ENCODE data around the gene PAN3.
"Not testable (repeated sequence)": the region's sequence is repeated elsewhere in the genome, so short reads cannot be mapped to it uniquely, and the experiment has no call there.

PAN3 gene, protein sequence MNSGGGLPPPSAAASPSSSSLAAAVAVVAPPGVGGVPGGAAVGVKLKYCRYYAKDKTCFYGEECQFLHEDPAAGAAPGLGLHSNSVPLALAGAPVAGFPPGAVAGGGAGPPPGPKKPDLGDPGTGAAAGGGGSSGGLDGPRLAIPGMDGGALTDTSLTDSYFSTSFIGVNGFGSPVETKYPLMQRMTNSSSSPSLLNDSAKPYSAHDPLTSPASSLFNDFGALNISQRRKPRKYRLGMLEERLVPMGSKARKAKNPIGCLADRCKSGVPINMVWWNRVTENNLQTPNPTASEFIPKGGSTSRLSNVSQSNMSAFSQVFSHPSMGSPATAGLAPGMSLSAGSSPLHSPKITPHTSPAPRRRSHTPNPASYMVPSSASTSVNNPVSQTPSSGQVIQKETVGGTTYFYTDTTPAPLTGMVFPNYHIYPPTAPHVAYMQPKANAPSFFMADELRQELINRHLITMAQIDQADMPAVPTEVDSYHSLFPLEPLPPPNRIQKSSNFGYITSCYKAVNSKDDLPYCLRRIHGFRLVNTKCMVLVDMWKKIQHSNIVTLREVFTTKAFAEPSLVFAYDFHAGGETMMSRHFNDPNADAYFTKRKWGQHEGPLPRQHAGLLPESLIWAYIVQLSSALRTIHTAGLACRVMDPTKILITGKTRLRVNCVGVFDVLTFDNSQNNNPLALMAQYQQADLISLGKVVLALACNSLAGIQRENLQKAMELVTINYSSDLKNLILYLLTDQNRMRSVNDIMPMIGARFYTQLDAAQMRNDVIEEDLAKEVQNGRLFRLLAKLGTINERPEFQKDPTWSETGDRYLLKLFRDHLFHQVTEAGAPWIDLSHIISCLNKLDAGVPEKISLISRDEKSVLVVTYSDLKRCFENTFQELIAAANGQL

DNA sequence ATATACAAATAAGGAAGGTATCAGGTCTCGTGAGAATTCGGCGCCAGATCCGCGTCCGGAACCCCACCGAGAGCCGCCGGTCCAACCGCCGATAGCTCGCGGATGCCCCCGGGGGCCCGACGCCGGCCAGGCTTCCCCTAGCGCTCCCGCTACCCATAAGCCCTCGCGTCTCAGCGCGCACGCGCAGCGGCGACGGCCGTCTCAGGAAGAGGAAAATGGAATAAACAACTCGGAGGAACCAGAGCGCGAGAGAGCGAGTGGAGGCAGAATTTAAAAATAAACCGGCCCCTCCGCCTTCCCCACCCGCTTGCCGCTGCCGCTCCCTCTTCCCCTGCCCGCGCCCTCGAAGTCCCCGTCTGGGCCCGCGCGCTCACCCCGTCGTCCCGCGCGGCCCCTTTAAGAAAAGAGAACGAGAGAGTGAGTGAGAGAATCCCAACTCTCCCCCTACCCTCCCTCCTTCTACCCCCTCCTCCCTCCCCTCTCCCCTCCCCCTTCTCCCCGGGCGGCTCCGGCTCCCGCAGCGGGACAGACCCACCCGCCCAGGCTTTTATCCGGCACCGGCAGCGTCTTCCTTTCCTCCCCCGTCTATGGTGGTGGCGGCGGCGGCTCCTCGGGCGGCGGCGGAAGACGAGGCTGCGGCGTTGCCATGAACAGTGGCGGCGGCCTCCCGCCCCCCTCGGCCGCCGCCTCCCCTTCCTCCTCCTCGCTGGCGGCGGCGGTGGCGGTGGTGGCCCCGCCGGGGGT, at the start of gene PAN3:
Gene PAN3 (plus strand): TSS at position 534 of the 744 bp plus-strand sequence. CDS start 113 bp downstream, at position 647.
- DNase-seq, result peak; percentile 91

DNA sequence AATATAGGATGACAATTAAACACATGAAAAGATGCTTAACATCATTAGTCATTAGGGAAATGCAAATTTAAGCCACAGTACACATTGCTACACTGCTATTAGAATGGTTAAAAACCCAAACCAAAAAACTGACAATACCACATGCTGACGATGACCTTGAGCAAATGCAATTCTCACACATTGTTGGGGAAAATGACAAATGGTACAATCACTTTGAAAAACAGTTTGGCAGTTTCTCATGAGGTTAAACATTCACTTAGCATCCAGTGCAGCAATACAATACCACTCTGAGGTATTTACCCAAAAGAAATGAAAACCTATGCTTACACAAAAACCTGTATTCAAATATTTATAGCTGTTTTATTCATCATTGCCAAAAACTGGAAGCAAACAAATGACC, 49.3 kb upstream of the PAN3 start:
- no peak for DNase-seq

DNA sequence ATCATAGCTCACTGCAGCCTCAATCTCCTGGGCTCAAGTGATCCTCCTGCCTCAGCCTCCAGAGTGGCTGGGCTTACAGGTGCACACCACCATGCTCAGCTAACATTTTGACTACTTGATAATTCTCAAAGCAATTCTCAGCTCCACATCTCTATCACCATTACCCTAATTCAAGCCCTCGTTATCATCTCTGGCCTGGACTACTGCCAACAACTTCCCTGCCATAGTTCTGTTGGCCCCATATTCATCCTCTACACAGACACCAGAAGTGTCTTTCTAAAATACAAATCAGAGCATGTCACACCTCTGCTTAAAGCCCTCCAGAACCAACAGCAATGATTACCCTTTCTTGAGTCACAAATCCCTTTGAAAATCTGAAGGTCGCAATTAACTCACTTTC, 45.9 kb upstream of the PAN3 start:
- DNase-seq, result no peak

DNA sequence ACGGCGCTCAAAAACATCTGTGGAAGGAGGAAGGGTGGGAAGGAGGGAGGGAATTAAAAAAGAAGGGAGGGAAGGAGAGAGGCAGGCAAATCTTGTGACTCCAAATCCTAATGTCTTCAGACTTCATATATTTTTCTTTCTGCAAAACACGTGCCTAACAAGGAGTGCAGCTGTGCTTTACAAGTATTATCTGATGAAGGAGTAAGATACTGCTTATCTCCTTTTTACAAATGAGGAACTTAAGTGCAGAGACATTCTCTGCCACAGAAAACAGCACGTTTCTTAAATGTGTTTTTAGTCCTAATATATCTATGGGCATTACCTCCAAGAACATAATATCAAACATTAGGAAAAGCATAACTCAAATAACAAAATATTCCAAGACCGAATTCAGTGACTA, 44.5 kb upstream of the PAN3 start:
- no peak for DNase-seq

DNA sequence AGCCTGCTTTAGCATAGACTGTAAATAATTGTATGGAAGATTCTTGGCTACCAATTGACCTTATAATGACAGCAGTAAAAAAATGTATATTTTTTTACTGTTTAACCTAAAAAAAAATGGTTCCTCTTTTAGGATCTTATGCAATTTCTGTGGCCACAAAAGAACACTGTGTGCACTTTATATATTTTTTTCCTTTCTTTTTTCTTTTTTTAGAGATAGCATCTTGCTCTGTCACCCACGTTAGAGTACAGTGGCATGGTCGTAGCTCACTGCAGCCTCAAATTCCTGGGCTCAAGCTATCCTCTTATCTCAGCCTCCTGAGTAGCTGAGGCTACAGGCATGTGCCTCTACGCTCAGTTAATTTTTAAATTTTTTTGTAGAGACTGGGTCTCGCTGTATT, 44.0 kb upstream of the PAN3 start:
- DNase-seq, result no peak

DNA sequence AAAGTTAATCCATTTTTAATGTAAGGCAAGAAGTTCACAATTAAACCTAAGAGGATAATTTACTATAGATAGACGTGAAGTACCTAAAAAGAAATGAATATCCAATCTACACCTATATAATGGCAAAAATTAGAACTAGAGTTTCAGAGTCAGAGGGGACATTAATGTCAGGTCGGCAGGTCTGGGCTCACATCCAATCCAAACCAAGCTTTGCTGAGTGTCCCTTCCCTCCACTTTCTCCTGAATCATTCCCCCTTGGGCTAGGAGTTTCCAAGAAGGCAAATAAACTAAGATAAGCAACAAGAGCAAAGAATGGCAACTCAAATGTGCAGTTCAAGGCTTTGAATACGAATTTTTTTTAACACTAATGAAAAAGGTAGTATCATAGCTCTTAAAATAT, 40.8 kb upstream of the PAN3 start:
- no peak for DNase-seq

DNA sequence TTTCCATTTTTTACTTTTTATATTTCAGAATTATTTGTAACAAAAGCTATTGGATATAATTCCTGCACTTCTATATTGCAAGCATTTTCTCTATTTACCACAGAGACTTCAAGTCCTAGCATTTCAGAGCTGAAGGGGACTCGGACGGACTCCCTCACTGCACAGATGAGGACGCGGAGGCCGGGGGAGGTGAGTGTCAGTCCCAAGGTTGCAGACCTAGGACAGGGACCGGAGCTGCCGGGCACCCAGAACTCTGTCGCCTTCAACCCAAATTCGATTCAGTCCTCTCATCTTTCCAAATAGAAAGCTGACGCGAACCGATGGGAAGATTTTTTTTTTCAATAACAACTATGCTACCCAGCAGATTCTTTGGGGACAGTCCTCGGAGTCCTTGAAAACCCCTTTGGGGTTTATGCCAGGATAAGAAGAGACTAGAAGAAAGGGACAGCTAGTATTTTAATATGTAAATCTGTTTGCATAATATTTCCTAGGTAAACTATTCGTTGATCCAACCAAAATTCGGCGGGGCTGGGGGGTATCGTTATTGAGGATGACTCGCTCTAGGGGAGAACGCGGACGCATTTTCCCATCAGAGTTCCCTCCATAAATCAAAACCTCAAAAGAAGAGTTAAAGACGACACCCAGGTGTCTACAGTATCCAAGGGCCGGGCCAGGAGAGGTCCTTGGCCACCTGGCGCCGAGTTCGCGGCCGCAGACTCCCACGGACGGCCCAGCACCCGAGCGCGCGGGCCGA, 38.8 kb upstream of the PAN3 start:
- no peak for DNase-seq

DNA sequence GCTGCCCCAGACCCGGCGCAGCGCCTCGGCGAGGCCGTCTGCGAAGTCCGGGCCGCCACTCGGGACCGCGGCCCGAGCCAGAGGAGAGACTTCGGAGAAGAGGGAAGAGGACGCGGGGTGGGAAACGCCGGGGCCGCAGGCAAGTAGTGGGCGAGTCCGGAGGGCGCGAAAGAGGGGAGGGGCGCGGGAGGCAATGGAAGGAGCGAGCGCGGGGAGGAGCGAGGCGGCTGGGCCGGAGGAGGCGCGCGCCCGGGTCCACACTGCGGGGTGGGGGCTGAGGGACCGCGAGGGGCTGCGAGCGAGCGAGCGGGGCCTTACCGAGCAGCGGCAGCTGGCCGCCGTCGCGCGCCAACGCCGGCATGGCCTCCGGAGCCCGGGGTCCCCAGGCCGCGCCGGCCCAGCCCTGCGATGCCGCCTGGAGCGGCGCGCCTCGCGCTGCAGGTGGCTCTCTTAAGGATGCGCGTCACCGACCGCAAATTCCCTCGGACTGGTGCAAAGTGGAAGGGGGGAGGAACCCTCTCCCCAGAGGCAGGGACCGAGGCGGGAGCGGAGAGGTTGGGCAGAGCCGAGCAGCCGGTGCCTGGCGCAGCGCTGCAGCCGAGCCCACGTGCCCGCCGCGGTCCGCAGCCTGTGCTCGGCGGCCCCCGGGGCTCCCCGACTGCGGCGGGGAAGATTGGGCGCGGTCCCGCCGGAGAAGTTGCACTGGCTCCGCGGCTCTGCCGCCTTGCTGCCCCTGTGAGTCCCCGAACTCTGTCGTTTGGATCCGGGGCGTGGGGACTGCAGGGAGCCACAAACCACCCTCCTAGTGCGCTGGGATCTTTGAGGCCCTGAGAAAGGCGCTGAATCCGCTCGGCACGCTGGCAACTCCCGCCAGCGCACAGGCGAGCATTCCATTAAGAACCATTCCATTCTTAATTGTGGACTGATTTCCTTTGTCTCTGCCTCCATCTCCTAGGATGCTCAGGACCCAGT, 37.9 kb upstream of the PAN3 start, which contains the start of gene FLT3:
Gene FLT3 (minus strand): TSS at position 427 of the 972 bp plus-strand sequence. CDS start 66 bp downstream, at position 361.
- DNase-seq, result peak; percentile 19

DNA sequence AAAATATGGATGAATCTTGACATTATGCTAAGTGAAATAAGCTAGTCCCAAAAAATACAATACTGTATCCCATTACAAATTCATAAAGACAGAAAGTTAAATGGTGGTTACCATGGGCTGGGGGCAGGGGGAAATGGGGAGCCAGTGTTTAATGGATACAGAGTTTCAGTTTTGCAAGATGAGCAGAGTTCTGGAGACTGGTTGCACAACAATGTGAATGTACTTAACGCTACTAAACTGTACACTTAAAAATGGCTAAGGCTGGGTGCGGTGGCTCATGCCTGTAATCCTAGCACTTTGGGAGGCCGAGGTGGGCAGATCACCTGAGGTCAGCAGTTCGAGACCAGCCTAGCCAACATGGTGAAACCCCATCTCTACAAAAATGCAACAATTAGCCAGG, 36.5 kb upstream of the PAN3 start:
- not testable (repeated sequence) for DNase-seq

DNA sequence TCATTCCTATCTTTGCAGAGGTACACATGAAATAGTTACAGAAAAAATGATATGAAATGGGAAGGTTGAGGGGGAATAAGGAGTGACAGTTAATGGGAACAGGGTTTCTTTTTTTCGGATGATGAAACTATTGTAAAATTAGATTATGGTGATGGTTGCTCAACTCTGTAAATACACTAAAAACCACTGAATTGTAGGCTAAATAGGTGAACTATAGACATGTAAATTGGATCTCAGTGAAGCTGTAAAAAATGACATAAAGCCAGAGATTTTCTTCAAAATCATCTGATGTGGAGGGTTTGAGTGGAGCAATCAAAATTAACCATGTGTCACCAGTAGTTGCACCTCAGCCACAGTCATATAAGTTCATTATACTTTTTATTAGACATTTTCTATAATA, 31.4 kb upstream of the PAN3 start:
- DNase-seq, result no peak

DNA sequence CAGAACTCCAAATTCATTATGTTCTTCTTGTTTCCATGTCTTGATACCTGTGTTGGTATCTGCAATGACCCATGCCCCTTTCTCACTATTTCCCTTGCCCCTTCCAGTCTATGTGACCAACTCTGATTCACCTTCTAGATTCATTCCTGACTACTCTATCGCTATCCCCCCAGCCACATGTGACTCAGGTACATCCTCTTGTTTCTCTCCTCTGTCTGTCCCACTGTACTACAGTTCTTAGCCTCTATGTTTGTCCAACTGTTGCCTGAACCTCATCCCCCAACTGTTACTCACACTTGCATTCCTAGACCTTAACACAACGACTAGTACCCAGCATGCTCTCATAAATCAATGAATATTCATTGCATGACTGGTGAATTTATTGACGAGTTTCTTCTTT, 27.9 kb upstream of the PAN3 start:
- no peak for DNase-seq

DNA sequence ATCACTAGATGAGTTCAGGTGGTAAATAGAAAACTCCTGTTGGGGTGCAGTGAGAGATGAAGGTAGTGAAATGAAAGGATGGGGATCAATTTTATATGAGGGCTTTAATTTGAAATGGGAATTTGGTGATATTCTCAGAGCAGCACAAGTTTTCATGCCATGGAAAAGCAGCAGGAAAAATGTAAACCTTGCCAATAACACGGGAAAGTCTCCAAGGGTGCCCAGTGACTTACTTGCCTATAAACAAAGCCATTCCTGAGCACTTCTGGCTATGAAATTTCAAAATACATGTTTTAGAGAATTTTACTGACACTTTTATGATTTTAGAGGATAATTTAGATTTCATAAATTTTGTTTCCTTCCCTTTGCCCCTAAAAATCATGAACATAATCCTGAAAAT, 21.6 kb upstream of the PAN3 start:
- DNase-seq, result no peak

DNA sequence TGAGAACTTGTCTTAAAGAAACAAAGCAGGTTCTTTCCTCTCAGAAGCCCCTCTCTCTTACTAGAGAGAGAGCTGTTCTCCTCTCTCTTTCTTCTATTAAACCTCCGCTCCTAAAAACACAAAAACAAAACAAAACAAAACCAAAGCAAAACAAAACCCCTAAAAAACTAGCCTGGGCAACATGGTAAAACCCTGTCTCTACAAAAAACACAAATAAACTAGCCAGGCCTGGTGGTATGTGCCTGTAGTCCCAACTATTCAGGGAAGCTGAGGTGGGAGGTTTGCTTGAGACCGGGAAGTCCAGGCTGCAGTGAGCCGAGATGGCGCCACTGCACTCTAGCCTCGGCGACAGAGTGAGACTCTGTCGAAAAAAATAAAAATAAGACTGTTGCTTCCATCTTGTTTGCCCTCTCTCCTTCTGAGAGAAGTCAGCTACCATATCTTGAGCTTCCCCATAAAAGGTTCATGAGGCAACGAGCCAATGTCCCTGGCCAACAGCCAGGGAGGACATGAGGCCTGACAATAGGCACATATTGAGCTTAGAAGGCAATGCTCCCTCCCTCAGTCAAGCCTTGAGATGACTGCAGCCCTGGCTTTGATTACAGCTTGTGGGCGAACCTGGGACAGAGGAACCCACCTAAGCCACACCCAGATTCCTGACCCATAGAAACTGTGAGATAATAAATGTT, 20.5 kb upstream of the PAN3 start:
- DNase-seq, result no peak

DNA sequence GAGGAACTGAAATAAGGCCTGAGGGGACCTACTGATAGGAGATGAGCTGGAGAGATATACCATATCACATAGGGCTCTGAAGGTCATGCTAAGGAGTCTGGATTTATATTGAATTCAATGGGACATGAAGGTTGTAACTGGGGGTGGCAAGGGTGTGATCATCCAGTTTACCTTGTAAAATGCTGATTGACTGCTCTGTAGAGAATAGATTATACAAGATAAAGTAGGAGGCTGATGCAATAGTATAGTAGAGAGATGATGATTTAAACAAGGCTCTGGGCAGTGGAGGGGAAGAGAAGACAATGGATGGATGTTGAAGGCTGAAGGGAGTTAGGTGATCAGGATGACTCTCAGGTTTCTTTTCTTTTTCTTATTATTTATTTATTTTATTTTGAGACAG, 18.0 kb upstream of the PAN3 start:
- DNase-seq, result no peak

DNA sequence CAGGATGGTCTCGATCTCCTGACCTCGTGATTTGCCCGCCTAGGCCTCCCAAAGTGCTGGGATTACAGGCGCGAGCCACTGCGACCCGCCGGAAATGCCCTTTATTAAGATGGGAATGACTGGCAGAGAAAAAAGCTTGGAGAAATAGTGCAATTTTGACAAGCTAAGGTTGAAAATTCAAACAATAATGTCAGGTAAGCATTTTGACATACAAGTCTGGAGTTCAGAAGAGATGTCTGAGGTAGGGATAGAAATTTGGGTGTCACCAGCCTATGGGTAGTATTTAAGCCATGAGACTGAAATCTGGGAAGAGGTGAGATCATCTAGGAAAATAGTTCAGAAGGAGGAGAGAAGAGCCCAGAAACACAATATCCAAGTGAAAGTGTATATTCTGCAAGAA, 17.1 kb upstream of the PAN3 start:
- no peak for DNase-seq

DNA sequence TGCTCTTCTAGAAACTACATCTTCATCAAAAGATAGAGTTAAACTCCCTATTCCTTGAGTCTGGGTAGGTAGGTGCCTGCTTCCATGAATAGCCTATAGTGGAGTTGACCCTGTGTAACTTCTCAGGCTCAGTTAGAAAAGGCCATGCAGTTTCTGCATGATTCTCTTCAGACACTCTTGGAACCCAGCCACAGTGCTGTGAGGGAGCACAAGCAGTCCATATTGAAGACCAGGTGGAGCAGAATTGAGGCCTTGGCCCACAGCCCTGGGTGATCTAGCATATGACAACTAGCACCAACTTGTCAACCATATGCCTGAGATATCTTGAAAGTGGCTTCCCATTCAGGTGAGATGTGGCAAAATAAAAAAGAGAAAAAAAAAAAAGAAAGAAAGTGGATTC, 10.3 kb upstream of the PAN3 start:
- no peak for DNase-seq

DNA sequence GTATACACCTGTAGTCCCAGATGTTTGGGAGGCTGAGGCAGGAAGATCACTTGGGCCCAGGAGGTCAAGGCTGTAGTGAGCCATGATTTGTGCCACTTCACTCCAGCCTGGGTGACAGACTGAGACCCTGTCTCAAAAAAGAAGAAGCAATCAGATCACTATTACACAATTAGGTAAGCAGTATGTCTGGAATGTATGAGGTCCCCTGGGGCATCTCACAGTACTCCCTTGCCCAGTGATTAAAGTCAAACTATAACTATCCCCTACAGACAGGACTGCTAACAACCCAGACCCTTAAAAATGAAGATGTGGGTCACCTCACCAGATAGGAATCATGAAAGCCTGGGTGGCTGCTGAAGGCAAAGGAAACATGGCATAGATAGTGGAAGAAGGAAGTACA, 9.4 kb upstream of the PAN3 start:
- no peak for DNase-seq

DNA sequence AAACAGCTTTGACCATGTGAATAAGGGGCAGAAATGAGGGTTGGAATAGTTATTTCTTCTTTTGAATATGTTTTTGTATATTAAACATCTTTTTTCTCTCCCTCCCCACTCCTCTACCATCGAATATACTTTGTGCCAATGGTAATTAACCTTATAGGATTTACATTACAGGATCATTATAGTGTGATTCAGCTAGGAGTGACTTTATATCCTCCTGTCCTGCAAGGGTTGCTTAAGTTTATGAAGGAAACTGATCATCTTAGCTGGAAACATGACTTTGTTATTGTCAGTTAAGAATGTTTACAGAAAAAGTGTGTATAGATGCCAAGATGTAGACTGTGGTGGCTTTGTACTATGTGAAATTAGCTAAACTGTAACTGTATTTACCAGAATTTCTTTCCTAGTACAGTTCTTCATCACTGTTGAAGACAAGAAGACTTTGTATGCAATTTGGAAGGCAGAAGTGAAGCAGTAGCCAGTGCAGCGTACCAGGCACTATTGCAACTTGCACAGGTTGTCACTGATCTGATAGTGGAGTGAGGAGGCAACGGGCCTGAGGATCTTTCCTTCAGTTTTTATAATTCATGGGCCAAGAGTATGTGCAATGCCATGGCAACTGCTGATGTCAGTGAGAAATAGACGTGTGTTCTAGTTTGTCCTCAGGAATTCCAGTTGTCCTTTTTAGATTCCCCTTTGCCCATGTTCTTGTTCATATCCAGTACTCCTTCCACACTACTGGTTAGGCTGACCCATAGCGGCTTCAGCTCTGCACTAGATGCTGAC, 8.2 kb upstream of the PAN3 start:
- DNase-seq, result no peak

DNA sequence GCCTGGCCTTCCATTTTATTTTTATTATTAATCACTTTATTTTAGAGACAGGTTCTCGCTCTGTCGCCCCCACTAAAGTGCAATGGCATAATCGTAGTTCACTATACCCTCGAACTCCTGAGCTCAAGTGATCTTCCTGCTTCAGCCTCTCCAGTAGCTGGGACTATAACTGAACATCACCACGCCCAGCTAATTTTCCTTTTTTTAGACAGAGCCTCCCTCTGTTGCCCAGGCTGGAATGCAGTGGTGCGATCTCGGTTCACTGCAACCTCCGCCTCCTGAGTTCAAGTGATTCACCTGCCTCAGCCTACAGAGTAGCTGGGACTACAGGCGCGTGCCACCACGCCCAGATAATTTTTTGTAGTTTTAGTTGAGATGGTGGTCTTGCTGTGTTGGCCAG, 6.7 kb upstream of the PAN3 start:
- no peak for DNase-seq

DNA sequence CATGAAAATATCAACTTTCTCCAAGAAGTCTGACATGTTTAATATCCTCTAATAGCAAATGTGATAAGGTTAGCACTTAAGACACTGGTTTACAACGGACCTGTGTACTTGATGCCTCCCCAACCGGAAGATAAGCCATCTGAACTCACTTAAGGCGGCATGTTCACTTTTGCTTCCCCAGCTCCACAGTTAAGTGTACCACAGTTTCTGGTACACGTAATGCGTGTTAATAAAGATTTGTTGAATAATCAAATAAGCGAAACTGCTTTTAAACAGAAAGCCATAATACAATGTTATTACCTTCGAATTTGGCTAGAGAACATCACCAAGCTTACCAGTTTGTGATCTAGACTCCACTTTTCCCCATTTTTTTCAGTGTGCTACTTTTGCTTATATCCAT, 1.4 kb upstream of the PAN3 start:
- no peak for DNase-seq
